H1 (cell line): ENCODE measurements around the gene SLC13A2. TPM values are rescaled to one million over a fixed set of nuclear protein-coding genes. Genes with fewer than 3 reads are reported as not detected.

ENCODE experiments used
- CTCF ChIA-PET: fragments of 300-600 bp; sonication (Branson Sonifier 250); formaldehyde crosslinking; loops from one replicate; lab custom pipeline; 2021; ENCODE audit not compliant: partially characterized antibody; lab: Charles Lee
- POLR2A ChIA-PET: fragments of 300-600 bp; sonication (Branson Sonifier 250); formaldehyde crosslinking; loops from one replicate; lab custom pipeline; 2021; ENCODE audit warnings: inconsistent platforms; ENCODE audit not compliant: partially characterized antibody; lab: Charles Lee
- DNase-seq, 2 experiments: peaks; one replicate each; pipeline versions ENCODE4 v3.0.0 to v3.0.0-alpha.2; 2010 to 2022; ENCODE audit warnings: low spot score in 2 of 2, low read depth in 1 of 2, mixed read lengths in 1 of 2
- FAIRE-seq: peaks from 2 replicates; lab custom pipeline; 2011; peaks lifted over from hg19 to GRCh38; lab: Jason Lieb, UNC
- H2AFZ ChIP-seq: 2 replicates; pipeline ENCODE4 v1.8.1; 2012; ENCODE audit warnings: low read length, inconsistent platforms
- H2AK5ac ChIP-seq: 2 replicates; pipeline ENCODE4 v1.6.1; 2013; ENCODE audit warnings: low read depth, low read length
- H2BK120ac ChIP-seq: replicated peaks from 2 replicates; pipeline ENCODE3; 2013; ENCODE audit warnings: low read depth, low read length, inconsistent platforms
- H2BK12ac ChIP-seq: 2 replicates; pipeline ENCODE4 v1.6.1; 2013; ENCODE audit warnings: low read depth, low read length
- H2BK15ac ChIP-seq: 2 replicates; pipeline ENCODE4 v1.6.1; 2013; ENCODE audit warnings: low read length
- H2BK20ac ChIP-seq: 2 replicates; pipeline ENCODE4 v1.6.1; 2013; ENCODE audit warnings: low read length
- H2BK5ac ChIP-seq: 2 replicates; pipeline ENCODE4 v1.6.1; 2013; ENCODE audit warnings: low read depth, low read length
- H3K14ac ChIP-seq: 2 replicates; pipeline ENCODE4 v1.6.1; 2013; ENCODE audit warnings: inconsistent platforms; ENCODE audit not compliant: insufficient read length
- H3K18ac ChIP-seq: 2 replicates; pipeline ENCODE4 v1.6.1; 2013; ENCODE audit warnings: low read length; ENCODE audit errors: extremely low read depth
- H3K23ac ChIP-seq: 2 replicates; pipeline ENCODE4 v1.6.1; 2013; ENCODE audit warnings: inconsistent platforms; ENCODE audit not compliant: insufficient read length
- H3K23me2 ChIP-seq: 2 replicates; pipeline ENCODE4 v1.6.1; 2013; ENCODE audit warnings: low read depth, low read length
- H3K27ac ChIP-seq: 2 replicates; pipeline ENCODE4 v1.6.1; 2011; ENCODE audit warnings: low read depth, low read length, inconsistent platforms
- H3K27me3 ChIP-seq, 4 experiments: replicated peaks in 1 of 4; 1 replicate in 1 of 4; 2 replicates in 3 of 4; pipeline versions ENCODE4 v1.6.1 to v1.8.1; 2011 to 2013; ENCODE audit warnings: low read length in 3 of 4, mild to moderate bottlenecking in 3 of 4, inconsistent platforms in 2 of 4, mixed read lengths in 2 of 4, moderate library complexity in 1 of 4; ENCODE audit not compliant: control insufficient read depth in 3 of 4, insufficient read depth in 3 of 4; ENCODE audit errors: extremely low read depth in 1 of 4
- H3K36me3 ChIP-seq, 4 experiments: 2 replicates each; pipeline versions ENCODE4 v1.6.1 to v1.8.1; 2011 to 2013; ENCODE audit warnings: mild to moderate bottlenecking in 4 of 4, low read length in 3 of 4, moderate library complexity in 2 of 4, control low read depth in 1 of 4, inconsistent platforms in 1 of 4; ENCODE audit not compliant: insufficient read depth in 4 of 4, control insufficient read depth in 2 of 4
- H3K4ac ChIP-seq: replicated peaks from 2 replicates; pipeline ENCODE3; 2013; ENCODE audit warnings: low read length, low read depth, mixed read lengths, inconsistent platforms; ENCODE audit not compliant: insufficient read length
- H3K4me1 ChIP-seq, 4 experiments: replicated peaks in 1 of 4; 1 replicate in 1 of 4; 2 replicates in 3 of 4; pipeline versions ENCODE4 v1.6.1 to v1.8.1; 2011 to 2013; ENCODE audit warnings: low read length in 3 of 4, inconsistent platforms in 2 of 4, mixed read lengths in 1 of 4; ENCODE audit not compliant: insufficient read depth in 4 of 4, control insufficient read depth in 3 of 4
- H3K4me2 ChIP-seq, 2 experiments: 2 replicates each; pipeline versions ENCODE4 v1.6.1 to v1.8.1; 2011 to 2013; ENCODE audit warnings: low read depth in 2 of 2, low read length in 2 of 2, control low read depth in 1 of 2, inconsistent platforms in 1 of 2, mild to moderate bottlenecking in 1 of 2; ENCODE audit not compliant: insufficient read depth in 1 of 2
- H3K4me3 ChIP-seq, 4 experiments: fragments of 200-600, 300-600 bp in 1 of 4; sonication (generic), shearing (Covaris generic), sonication (Bioruptor Twin) in 1 of 4; 2 replicates each; pipeline versions ENCODE4 v1.5.1 to v1.8.1; 2011 to 2016; ENCODE audit warnings: low read length in 4 of 4, low read depth in 3 of 4, control low read depth in 2 of 4, inconsistent platforms in 2 of 4, mild to moderate bottlenecking in 2 of 4, mixed read lengths in 1 of 4, moderate library complexity in 1 of 4; ENCODE audit not compliant: insufficient read depth in 2 of 4; ENCODE audit errors: extremely low read depth in 1 of 4
- H3K56ac ChIP-seq: replicated peaks from 2 replicates; pipeline ENCODE3; 2013; ENCODE audit warnings: low read depth, mild to moderate bottlenecking, mixed read lengths, low read length, inconsistent platforms; ENCODE audit not compliant: insufficient read length
- H3K79me1 ChIP-seq: 2 replicates; pipeline ENCODE4 v1.6.1; 2013; ENCODE audit warnings: low read depth, low read length, control low read depth
- H3K79me2 ChIP-seq, 2 experiments: 2 replicates each; pipeline versions ENCODE4 v1.6.1 to v1.8.1; 2012 to 2013; ENCODE audit warnings: low read length in 2 of 2, mild to moderate bottlenecking in 2 of 2, inconsistent platforms in 1 of 2; ENCODE audit not compliant: insufficient read depth in 2 of 2, control insufficient read depth in 1 of 2
- H3K9ac ChIP-seq, 4 experiments: replicated peaks in 1 of 4; 1 replicate in 1 of 4; 2 replicates in 3 of 4; pipeline versions ENCODE4 v1.6.1 to v1.8.1; 2011 to 2013; ENCODE audit warnings: low read depth in 3 of 4, low read length in 3 of 4, control low read depth in 2 of 4, mild to moderate bottlenecking in 2 of 4, moderate library complexity in 2 of 4, inconsistent platforms in 1 of 4; ENCODE audit errors: extremely low read depth in 1 of 4
- H3K9me3 ChIP-seq, 2 experiments: 2 replicates each; pipeline versions ENCODE4 v1.6.1 to v1.8.1; 2012 to 2013; ENCODE audit warnings: mild to moderate bottlenecking in 2 of 2, moderate library complexity in 2 of 2, control low read depth in 1 of 2, inconsistent platforms in 1 of 2, low read depth in 1 of 2, low read length in 1 of 2, mixed read lengths in 1 of 2; ENCODE audit not compliant: insufficient read depth in 2 of 2
- H4K20me1 ChIP-seq, 2 experiments: replicated peaks in 1 of 2; 2 replicates each; pipeline versions ENCODE3 to v1.8.1; 2011 to 2013; ENCODE audit warnings: inconsistent platforms in 2 of 2, low read length in 2 of 2, mild to moderate bottlenecking in 1 of 2; ENCODE audit not compliant: insufficient read depth in 2 of 2, control insufficient read depth in 1 of 2
- H4K5ac ChIP-seq: 2 replicates; pipeline ENCODE4 v1.6.1; 2013; ENCODE audit warnings: low read length, low read depth, mixed read lengths, inconsistent platforms; ENCODE audit not compliant: insufficient read length
- H4K8ac ChIP-seq: 2 replicates; pipeline ENCODE4 v1.8.0; 2013; ENCODE audit warnings: mild to moderate bottlenecking, moderate library complexity, low read length, inconsistent platforms; ENCODE audit not compliant: insufficient read depth; ENCODE audit errors: extremely low read depth
- H4K91ac ChIP-seq: replicated peaks from 2 replicates; pipeline ENCODE3; 2013; ENCODE audit warnings: low read length, mixed read lengths, inconsistent platforms; ENCODE audit not compliant: insufficient read length
- CBX8 ChIP-seq: fragments of 300-800, 300-1000 bp; sonication (generic); IDR thresholded peaks from 2 replicates; pipeline ENCODE4 v1.7.1; 2016; ENCODE audit warnings: low read depth, low read length, borderline replicate concordance
- CHD1 ChIP-seq: IDR thresholded peaks from 2 replicates; pipeline ENCODE4 v1.6.1; 2012; ENCODE audit warnings: low read depth, low read length, improper control_type of control experiment
- CHD2 ChIP-seq: IDR thresholded peaks from 2 replicates; pipeline ENCODE4 v1.6.1; 2012; ENCODE audit warnings: low read length, improper control_type of control experiment
- CTBP2 ChIP-seq: IDR thresholded peaks from 2 replicates; pipeline ENCODE4 v1.7.0; 2011; ENCODE audit warnings: borderline replicate concordance, mild to moderate bottlenecking, moderate library complexity, mixed read lengths, low read length; ENCODE audit not compliant: insufficient read depth, insufficient read length
- KDM1A ChIP-seq: fragments of 200-600, 300-600 bp; sonication (generic); IDR thresholded peaks from 2 replicates; pipeline ENCODE4 v1.7.1; 2016; ENCODE audit warnings: mild to moderate bottlenecking, low read length, borderline replicate concordance
- KDM4A ChIP-seq: IDR thresholded peaks from one replicate; pipeline ENCODE4 v1.7.1; 2012; ENCODE audit warnings: low read depth, mild to moderate bottlenecking, moderate library complexity, low read length, inconsistent platforms; ENCODE audit not compliant: severe bottlenecking
- MAFK ChIP-seq: IDR thresholded peaks from 2 replicates; pipeline ENCODE4 v1.6.1; 2012; ENCODE audit warnings: low read depth, mild to moderate bottlenecking, improper control_type of control experiment, low read length
- NANOG ChIP-seq: IDR thresholded peaks from 2 replicates; pipeline ENCODE4 v1.6.1; 2011; ENCODE audit warnings: low read length, low read depth, mild to moderate bottlenecking, inconsistent platforms; ENCODE audit not compliant: insufficient read depth, poor library complexity, severe bottlenecking
- PHF8 ChIP-seq: fragments of 200-600 bp; sonication (generic); conservative IDR thresholded peaks from 2 replicates; pipeline ENCODE4 v1.7.1; 2012; ENCODE audit warnings: low read depth, mild to moderate bottlenecking, inconsistent platforms, low read length, moderate library complexity
- POLR2AphosphoS5 ChIP-seq: IDR thresholded peaks from 2 replicates; pipeline ENCODE4 v1.6.1; 2011; ENCODE audit warnings: low read depth, low read length
- POU5F1 ChIP-seq: IDR thresholded peaks from 2 replicates; pipeline ENCODE4 v1.6.1; 2011; ENCODE audit warnings: low read depth, mild to moderate bottlenecking, low read length, moderate library complexity
- SUZ12 ChIP-seq: fragments of 200-600 bp; sonication (generic); IDR thresholded peaks from 2 replicates; pipeline ENCODE4 v1.6.1; 2012; ENCODE audit warnings: mild to moderate bottlenecking, inconsistent platforms, low read length, moderate library complexity, mixed read lengths
- TCF12 ChIP-seq: IDR thresholded peaks from 2 replicates; pipeline ENCODE4 v1.6.1; 2011; ENCODE audit warnings: low read depth, mild to moderate bottlenecking, low read length
- YY1 ChIP-seq: IDR thresholded peaks from 2 replicates; pipeline ENCODE4 v1.6.1; 2011; ENCODE audit warnings: low read depth, mild to moderate bottlenecking, low read length
- polyA plus RNA-seq, 7 experiments: library from polyadenylated mRNA; depleted of rRNA in 3 of 7; stranded (reverse) in 5 of 7; unstranded in 2 of 7; fragments of >200 nt in 5 of 7; fragments of 200-250 nt in 2 of 7; gene quantifications; 1 replicate in 5 of 7; 2 replicates in 1 of 7; 4 replicates in 1 of 7; pipeline versions ENCODE4 v1.2.1 to v1.2.3, GENCODE V29; 2011 to 2013; ENCODE audit warnings: missing spikeins in 2 of 7, mixed read lengths in 2 of 7
- total RNA-seq: library from RNA; stranded (reverse); fragmentation: NEBNext Ultra II Directional; extraction: Animal tissue kit (Norgen Biotek cat#: 25700); gene quantifications from 2 replicates; pipeline ENCODE4 v1.2.1, GENCODE V29; 2021
- TF ChIP-seq, protein P1 (sequence below): IDR thresholded peaks from 2 replicates; pipeline ENCODE4 v1.6.1; 2011; ENCODE audit warnings: low read length, improper control_type of control experiment

Gene SLC13A2
- total and polyA plus RNA-seq, 2 of the 8 experiments (the other 6 are each of a cell fraction or from before 2014, with no cell fraction given) = not detected

DNA sequence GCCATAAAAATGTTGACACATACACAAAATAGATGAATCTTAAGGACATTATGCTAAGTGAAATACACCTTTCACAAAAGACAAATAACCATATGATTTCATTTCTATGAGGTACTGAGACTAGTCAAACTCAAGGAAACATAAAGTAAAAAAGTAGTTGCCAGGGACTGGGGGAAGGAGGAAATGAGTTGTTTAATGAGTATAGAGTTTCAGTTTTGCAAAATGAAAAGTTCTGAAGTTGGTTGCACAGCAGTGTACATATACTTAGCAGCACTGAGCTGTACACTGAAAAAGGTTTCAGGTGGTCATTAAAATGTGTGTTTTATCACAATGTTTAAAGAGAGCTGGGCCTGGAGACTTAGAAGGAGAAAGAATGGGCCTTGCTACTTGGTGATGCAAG lies 4.7 kb upstream of the SLC13A2 start:
- Histone ChIP-seq H2BK120ac (no peak overlapping the region), H2AFZ (no peak overlapping the region), H4K20me1 (no peaks in the 10 kb centered on the region), H3K56ac (no peak overlapping the region), H4K5ac (no peak overlapping the region), H2BK12ac (no peak overlapping the region), H2AK5ac (no peak overlapping the region), H4K8ac (no peak overlapping the region), H3K9me3 (no peaks in the 10 kb centered on the region), H4K91ac (no peak overlapping the region), H3K14ac (no peak overlapping the region), H2BK5ac (no peak overlapping the region), H3K9ac (no peak overlapping the region), H3K4me3 (no peak overlapping the region), H3K23me2 (peaks cover 2% of the 10 kb centered on the region; the same call in 1 of the 2 replicates), H3K23ac (no peak overlapping the region), H3K27ac (no peak overlapping the region), H3K4ac (no peak overlapping the region), H3K79me2 (no peaks in the 10 kb centered on the region), H3K27me3 (no peaks in the 10 kb centered on the region; a peak in 2 of 7 replicates), H3K4me2 (no peak overlapping the region), H3K18ac (no peak overlapping the region), H3K79me1 (no peaks in the 10 kb centered on the region), H2BK15ac (no peak overlapping the region), H3K36me3 (no peaks in the 10 kb centered on the region), H3K4me1 (peaks cover 0 to 3% (median under 1%) of the 10 kb centered on the region in 4 experiments; a peak in 1 of 7 replicates), H2BK20ac (no peak overlapping the region)
- POLR2A ChIA-PET = no interaction called here
- DNase-seq (no peak), FAIRE-seq (no peak)
- CTCF ChIA-PET = interaction anchor here (0.7 kb wide), 1 partner anchor 19 kb away, joined by 3 read pairs; no protein-coding TSS in a partner anchor
- TF ChIP-seq, protein P1, sequence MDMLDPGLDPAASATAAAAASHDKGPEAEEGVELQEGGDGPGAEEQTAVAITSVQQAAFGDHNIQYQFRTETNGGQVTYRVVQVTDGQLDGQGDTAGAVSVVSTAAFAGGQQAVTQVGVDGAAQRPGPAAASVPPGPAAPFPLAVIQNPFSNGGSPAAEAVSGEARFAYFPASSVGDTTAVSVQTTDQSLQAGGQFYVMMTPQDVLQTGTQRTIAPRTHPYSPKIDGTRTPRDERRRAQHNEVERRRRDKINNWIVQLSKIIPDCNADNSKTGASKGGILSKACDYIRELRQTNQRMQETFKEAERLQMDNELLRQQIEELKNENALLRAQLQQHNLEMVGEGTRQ = no peak
- TF ChIP-seq PHF8 = no peak
- no peak for TF ChIP-seq YY1
- TF ChIP-seq KDM4A = no peak
- no peak for TF ChIP-seq SUZ12
- no peak for TF ChIP-seq CHD2
- TF ChIP-seq MAFK = no peak
- TF ChIP-seq CHD1 = no peak
- TF ChIP-seq POU5F1 = no peak
- TF ChIP-seq TCF12 = no peak
- TF ChIP-seq CTBP2 = no peak
- TF ChIP-seq NANOG = no peak
- no peak for TF ChIP-seq POLR2AphosphoS5
- TF ChIP-seq KDM1A = no peak
- TF ChIP-seq CBX8 = no peak
